ENCODE results near the gene PLEKHS1.

PLEKHS1 gene

DNA sequence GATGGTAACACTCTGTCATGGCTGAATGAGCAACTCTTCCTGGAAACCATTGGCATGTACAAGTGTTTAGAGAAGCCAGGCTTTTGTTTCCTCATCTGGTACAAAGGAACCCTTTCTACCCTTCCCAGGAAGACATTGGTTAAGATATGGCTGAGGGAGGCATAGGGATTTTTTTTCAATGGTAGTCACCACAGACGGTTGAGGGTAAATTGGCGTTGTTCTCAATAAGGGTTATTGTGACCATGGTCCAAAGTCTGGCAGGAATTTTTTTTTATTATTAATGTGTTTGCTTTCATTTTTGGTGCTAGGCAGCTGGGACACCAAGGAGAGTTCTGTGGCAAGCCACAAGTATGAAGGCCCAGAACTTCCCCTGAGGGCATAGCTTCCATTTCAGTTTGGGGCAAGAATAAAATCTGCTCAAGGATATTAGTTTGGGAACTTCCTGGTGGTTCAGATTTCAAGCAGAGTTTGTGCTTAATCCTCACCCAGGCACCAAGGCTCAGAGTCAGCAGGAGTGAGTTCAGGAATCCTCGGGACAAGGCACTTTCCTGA lies at the start of gene PLEKHS1:
Gene PLEKHS1 (plus strand): TSS at position 502 of the 552 bp plus-strand sequence. CDS start 3,596 bp downstream, outside the sequence.
- DNase-seq (ENCODE audit: low read depth in 2 of 2), result no peak

GRCh38 chr10:113704637-113705343 lies 46.7 kb upstream of the PLEKHS1 start:
- no peak for DNase-seq (ENCODE audit: low read depth in 2 of 2)

- DNase-seq (ENCODE audit: low read depth in 2 of 2), result no peak
Observed at GRCh38 chr10:113705344-113705652, 46.2 kb upstream of the PLEKHS1 start.

- no peak for DNase-seq (ENCODE audit: low read depth in 2 of 2)
Observed at GRCh38 chr10:113706623-113707022, 44.9 kb upstream of the PLEKHS1 start.

DNA sequence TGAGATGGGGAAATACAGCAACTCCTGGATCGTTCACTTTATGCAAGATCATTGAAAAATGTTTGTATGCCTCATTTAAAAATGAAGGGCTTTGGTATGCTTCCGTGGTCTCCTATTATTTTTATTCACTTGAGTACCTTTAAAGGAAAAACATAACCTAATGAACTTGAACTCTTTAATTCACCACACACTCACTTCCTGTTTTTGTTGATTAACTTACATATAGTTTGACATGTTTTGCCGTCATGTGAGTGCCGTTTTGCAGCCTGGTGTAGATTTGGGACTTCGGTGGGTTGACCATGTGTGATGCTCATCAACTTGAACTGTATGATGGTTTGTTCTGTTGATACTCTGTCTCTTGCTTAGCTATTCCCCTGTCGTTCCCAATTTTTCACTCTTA lies 42.8 kb upstream of the PLEKHS1 start:
- DNase-seq (ENCODE audit: low read depth in 2 of 2), result no peak

DNA sequence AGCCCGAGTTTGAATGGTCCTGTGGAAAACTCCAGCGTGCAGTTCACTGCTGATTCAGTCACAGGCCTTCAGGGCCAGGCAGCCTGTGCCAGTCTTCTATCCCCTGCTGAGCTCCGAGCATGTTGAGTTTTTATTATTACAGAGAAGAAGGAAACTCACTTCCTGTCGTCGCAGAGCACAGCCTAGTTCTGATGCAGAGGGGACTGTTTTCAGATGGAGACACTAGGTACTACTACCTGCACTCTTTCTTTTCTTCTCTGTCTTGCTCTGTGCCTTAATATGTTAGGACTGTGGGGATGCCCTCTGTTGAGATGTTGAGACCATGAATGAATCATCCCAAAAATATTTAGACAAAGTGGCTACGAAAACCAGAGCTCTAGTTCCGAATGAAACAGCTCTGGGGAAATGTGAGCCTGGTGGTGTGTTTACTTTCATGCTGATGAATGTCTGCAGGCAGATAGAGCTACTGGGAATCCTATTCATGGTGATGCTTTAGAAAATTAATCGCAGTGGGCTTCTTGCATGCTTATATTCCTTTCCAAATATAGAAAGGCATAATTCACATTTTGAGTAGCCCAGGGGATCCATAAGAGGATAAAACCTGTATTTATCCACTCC lies 42.2 kb upstream of the PLEKHS1 start:
- DNase-seq (ENCODE audit: low read depth in 2 of 2), result no peak

DNA sequence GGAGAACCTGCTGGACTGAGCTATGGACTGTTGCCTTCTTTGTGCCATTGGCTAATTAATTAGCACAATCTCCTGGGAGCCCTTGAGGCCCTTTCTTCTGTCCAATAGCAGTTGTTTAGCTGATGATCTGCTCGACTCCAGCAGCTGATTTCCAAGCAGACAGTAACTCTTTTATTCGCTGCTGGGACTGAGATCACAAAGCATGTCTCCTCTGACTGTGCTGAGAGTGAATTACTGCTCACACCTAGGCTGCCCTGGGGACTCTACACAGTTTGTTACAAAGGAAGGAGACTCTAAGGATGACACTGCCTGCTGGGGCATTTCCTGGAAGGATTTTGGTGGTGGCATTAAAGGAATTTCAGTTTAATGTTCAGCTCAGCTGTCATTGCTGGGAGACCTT lies 40.3 kb upstream of the PLEKHS1 start:
- no peak for DNase-seq (ENCODE audit: low read depth in 2 of 2)

DNA sequence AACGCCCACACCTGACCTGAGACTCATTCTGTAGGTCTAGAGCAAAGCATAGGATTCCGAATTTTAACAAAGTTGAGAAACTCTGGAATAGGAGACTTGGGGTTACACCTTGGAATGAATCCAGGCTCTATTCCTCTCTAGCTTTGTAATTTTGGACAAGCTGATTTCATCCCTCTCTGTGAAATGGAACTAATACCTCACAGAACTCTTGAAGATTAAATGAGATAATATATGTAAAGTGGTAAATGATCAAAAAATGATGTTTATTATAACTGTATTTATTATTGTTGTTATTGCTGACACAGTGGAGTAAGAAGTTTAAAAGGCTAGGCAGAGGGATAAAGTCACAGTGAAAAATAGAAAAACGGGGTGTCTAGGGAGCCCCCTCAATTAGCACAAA lies 39.5 kb upstream of the PLEKHS1 start:
- DNase-seq (ENCODE audit: low read depth in 2 of 2), result no peak

GRCh38 chr10:113712755-113713639 lies 38.5 kb upstream of the PLEKHS1 start:
- DNase-seq (ENCODE audit: low read depth in 2 of 2), result no peak

DNA sequence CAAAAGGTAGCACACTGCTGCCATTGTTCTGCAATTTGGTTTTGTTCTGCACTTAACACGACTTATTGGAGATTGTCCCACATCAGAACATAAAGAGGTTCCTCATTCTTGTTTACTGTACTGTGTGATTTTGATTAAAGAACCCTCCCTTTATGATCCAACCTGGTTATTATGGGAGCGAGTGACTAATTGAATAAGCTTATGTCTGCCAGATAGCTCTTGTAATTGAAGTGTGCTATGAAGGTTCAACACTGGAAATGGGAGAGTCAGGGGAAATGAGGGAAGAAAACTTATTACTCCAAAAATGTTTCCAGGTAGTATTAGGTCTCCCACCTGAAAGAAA lies 37.9 kb upstream of the PLEKHS1 start:
- DNase-seq (ENCODE audit: low read depth in 2 of 2), result no peak

DNA sequence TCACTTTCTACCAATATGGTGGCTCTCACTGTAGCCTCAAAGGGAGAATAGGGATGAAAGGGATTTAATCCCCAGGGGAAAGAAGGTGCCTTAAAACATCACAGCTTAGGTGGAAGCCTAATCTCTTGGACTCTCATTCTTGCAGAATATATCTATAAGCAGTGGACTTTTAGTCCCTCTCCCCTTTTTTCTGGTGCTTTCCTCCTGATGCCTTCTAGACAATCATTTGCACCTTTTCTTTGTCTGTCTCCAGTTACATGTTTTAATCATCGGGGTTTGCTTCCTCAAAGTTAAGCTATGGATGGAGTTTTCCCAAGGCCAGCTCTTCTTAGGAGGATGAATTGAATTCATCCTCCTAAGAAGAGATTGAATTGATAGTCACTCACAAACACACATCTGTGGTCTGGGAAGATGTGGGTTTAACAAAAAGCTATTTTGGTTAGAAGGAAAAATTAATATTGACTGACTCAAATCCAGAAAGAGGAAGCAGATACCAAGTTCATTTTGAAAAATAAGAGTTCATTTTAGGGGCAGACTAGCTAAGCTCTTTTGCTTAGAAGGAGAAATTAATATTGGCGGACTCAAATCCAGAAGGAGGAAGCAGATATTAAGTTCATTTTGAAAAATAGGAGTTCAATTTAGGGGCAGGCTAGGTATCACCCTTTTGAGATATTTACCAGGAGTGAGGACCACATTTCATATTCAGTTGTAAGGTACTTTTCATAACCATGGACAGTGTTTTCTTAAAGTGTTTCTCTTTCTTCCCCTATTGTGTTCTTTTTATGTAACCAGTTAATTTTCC lies 35.2 kb upstream of the PLEKHS1 start:
- DNase-seq (ENCODE audit: low read depth in 2 of 2), result no peak

- DNase-seq (ENCODE audit: low read depth in 2 of 2), result no peak
Observed at GRCh38 chr10:113718969-113719822, 32.3 kb upstream of the PLEKHS1 start.

GRCh38 chr10:113720386-113720785 lies 31.1 kb upstream of the PLEKHS1 start:
- no peak for DNase-seq (ENCODE audit: low read depth in 2 of 2)

DNA sequence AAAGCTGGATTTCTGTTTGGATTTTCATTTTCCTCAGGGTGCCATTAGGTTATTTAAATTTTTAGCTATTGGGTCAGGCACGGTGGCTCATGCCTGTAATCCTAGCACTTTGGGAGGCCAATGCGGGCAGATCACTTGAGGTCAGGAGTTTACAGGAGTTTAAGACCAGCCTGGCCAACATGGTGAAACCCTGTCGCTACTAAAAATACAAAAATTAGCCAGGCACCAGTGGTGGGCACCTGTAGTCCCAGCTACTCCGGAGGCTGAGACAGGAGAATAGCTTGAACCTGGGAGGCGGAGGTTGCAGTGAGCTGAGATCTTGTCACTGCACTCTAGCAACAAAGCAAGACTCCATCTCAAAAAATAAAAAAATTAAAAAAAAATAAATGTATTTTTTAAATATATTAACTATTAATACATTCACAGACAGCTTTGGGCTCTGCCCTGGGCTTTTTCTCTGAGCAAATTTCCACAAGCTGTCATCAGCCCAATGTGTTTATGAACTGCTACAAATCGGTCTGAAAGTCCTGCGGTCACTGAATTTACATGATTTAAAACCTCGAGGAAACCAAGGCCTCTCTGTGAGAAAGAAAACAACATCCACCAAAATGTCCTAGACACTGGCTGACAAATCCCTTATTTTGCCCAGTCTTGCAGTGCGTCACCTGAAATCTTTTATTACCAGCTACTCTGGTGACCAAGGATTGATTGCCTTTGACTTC lies 19.2 kb upstream of the PLEKHS1 start:
- no peak for DNase-seq (ENCODE audit: low read depth in 2 of 2)

- DNase-seq (ENCODE audit: low read depth in 2 of 2), result no peak
Observed at GRCh38 chr10:113732966-113733365, 18.5 kb upstream of the PLEKHS1 start.

GRCh38 chr10:113733635-113734034 lies 17.8 kb upstream of the PLEKHS1 start:
- DNase-seq (ENCODE audit: low read depth in 2 of 2), result no peak

GRCh38 chr10:113735913-113736312 lies 15.6 kb upstream of the PLEKHS1 start:
- DNase-seq (ENCODE audit: low read depth in 2 of 2), result no peak

DNA sequence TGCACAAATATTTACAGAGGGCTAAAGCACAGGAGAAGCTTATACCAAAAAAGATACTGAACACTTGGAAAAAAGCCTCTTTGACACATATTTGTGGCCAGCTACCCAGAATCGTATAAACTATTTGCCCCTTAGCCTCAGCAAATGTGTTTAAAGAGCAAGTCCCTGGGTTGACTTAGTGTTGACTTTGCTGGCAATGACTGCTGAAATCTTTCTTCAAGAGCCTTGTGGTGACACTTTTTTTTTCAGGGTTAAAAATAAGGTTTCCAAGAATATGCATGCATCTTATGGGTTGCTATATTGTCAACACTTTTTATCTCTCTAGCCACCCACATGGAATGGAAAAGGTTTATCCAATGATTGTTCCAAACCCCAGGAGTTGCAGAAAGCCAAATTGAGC lies 14.9 kb upstream of the PLEKHS1 start:
- no peak for DNase-seq (ENCODE audit: low read depth in 2 of 2)

DNA sequence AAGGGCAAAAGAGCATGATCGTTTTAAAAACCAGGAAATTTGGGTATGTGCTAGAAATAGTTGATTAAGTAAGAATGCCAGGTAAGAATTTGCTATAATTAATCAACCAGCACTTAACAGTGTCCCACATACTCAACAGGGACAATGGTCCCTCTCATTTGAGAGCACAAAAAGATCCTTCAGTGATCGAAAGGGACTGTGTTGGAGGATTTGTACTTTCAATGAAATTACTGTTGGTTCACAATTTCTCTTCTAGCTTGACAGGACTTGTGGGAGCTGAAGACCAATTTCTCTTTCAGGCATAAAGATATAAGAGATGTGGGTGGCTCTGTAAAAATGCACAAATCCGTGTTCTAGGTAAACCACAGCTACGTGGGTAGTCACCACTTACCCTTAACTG lies 12.5 kb upstream of the PLEKHS1 start:
- DNase-seq (ENCODE audit: low read depth in 2 of 2), result no peak

DNA sequence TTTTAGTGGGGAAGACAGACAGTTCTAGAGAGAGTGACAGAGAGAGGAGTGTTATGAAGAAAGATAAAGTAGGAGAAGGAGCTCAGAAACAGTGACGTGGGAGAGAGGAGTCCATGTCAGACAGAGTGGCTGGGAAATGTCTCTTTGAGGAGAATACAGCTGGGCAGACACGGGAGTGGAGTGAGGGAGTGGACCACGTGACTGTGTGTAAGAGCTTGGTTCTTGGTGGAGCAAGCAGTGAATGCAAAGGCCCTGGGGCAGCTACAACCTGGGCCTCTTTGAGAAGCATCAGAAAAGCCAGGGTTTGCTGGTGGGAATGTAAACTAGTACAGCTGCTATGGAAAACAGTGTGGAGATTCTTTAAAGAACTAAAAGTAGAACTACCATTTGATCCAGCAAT lies 11.9 kb upstream of the PLEKHS1 start:
- DNase-seq (ENCODE audit: low read depth in 2 of 2), result no peak
